H9 (cell line): ENCODE data around the gene POU3F3. TPM values are rescaled to one million over a fixed set of nuclear protein-coding genes. Genes with fewer than 3 reads are reported as not detected.

Experiments
- DNase-seq: peaks from one replicate; pipeline ENCODE4 v3.0.0-alpha.2; 2017
- H2AFZ ChIP-seq: one replicate; pipeline ENCODE4 v1.6.1; 2013; ENCODE audit warnings: mild to moderate bottlenecking, low read length, control low read depth, moderate library complexity
- H2AK5ac ChIP-seq: 2 replicates; pipeline ENCODE4 v1.6.1; 2013; ENCODE audit warnings: low read length, control low read depth, mixed read lengths; ENCODE audit not compliant: insufficient read length
- H2BK120ac ChIP-seq: one replicate; pipeline ENCODE4 v1.6.1; 2013; ENCODE audit warnings: low read depth, mild to moderate bottlenecking, low read length, control low read depth, inconsistent platforms; ENCODE audit not compliant: poor library complexity, severe bottlenecking
- H2BK12ac ChIP-seq: 2 replicates; pipeline ENCODE4 v1.6.1; 2013; ENCODE audit warnings: low read length, control low read depth, mixed read lengths, low read depth; ENCODE audit not compliant: insufficient read length
- H2BK15ac ChIP-seq: 2 replicates; pipeline ENCODE4 v1.6.1; 2013; ENCODE audit warnings: low read depth, low read length, control low read depth
- H2BK20ac ChIP-seq: one replicate; pipeline ENCODE4 v1.6.1; 2013; ENCODE audit warnings: low read depth, mild to moderate bottlenecking, low read length, control low read depth, inconsistent platforms; ENCODE audit not compliant: poor library complexity, severe bottlenecking
- H2BK5ac ChIP-seq: 2 replicates; pipeline ENCODE4 v1.6.1; 2013; ENCODE audit warnings: low read length, control low read depth, mixed read lengths; ENCODE audit not compliant: insufficient read length
- H3K14ac ChIP-seq: 2 replicates; pipeline ENCODE4 v1.6.1; 2013; ENCODE audit warnings: low read length, control low read depth; ENCODE audit not compliant: insufficient read depth
- H3K18ac ChIP-seq: 2 replicates; pipeline ENCODE4 v1.6.1; 2013; ENCODE audit warnings: low read depth, mild to moderate bottlenecking, mixed read lengths, low read length, control low read depth; ENCODE audit not compliant: insufficient read length
- H3K23ac ChIP-seq: 2 replicates; pipeline ENCODE4 v1.6.1; 2013; ENCODE audit warnings: low read length, control low read depth, mixed read lengths, low read depth; ENCODE audit not compliant: insufficient read length
- H3K23me2 ChIP-seq: 2 replicates; pipeline ENCODE4 v1.6.1; 2013; ENCODE audit warnings: low read depth, mild to moderate bottlenecking, mixed read lengths, low read length, control low read depth; ENCODE audit not compliant: insufficient read length, poor library complexity, severe bottlenecking
- H3K27ac ChIP-seq: 2 replicates; pipeline ENCODE4 v1.5.1; 2013; ENCODE audit warnings: low read length, control low read depth, mixed read lengths, low read depth; ENCODE audit not compliant: insufficient read length
- H3K27me3 ChIP-seq: 2 replicates; pipeline ENCODE4 v1.6.1; 2013; ENCODE audit warnings: low read length, control low read depth, inconsistent platforms; ENCODE audit not compliant: insufficient read depth
- H3K4ac ChIP-seq: 2 replicates; pipeline ENCODE4 v1.6.1; 2013; ENCODE audit warnings: low read depth, mild to moderate bottlenecking, control low read depth, inconsistent platforms, low read length, moderate library complexity
- H3K4me1 ChIP-seq: 2 replicates; pipeline ENCODE4 v1.6.1; 2013; ENCODE audit warnings: low read length, control low read depth, inconsistent platforms; ENCODE audit not compliant: insufficient read depth
- H3K4me2 ChIP-seq: 2 replicates; pipeline ENCODE4 v1.6.1; 2013; ENCODE audit warnings: low read length, control low read depth, mixed read lengths; ENCODE audit not compliant: insufficient read length, insufficient read depth
- H3K56ac ChIP-seq: 2 replicates; pipeline ENCODE4 v1.6.1; 2013; ENCODE audit warnings: low read depth, mild to moderate bottlenecking, mixed read lengths, low read length, control low read depth; ENCODE audit not compliant: insufficient read length
- H3K79me1 ChIP-seq: 2 replicates; pipeline ENCODE4 v1.6.1; 2013; ENCODE audit warnings: low read depth, mild to moderate bottlenecking, moderate library complexity, low read length, control low read depth, inconsistent platforms; ENCODE audit not compliant: insufficient read depth, poor library complexity, severe bottlenecking
- H3K79me2 ChIP-seq: 2 replicates; pipeline ENCODE4 v1.6.1; 2013; ENCODE audit warnings: low read length, control low read depth, inconsistent platforms; ENCODE audit not compliant: insufficient read depth
- H3K9ac ChIP-seq: 2 replicates; pipeline ENCODE4 v1.6.1; 2013; ENCODE audit warnings: low read length, control low read depth, mixed read lengths; ENCODE audit not compliant: insufficient read length; ENCODE audit errors: extremely low read depth
- H3K9me3 ChIP-seq: one replicate; pipeline ENCODE4 v1.6.1; 2013; ENCODE audit warnings: low read depth, low read length, inconsistent platforms; ENCODE audit not compliant: control insufficient read depth
- H3T11ph ChIP-seq: one replicate; pipeline ENCODE4 v1.6.1; 2013; ENCODE audit warnings: mild to moderate bottlenecking, low read length, control low read depth, inconsistent platforms
- H4K20me1 ChIP-seq: one replicate; pipeline ENCODE4 v1.6.1; 2013; ENCODE audit not compliant: control insufficient read depth, insufficient read length, insufficient read depth
- H4K5ac ChIP-seq: 2 replicates; pipeline ENCODE4 v1.6.1; 2013; ENCODE audit warnings: low read depth, mild to moderate bottlenecking, mixed read lengths, low read length, control low read depth; ENCODE audit not compliant: insufficient read length
- H4K8ac ChIP-seq: replicated peaks from 2 replicates; pipeline ENCODE4 v1.6.1; 2013; ENCODE audit warnings: low read length, control low read depth, mixed read lengths, low read depth; ENCODE audit not compliant: insufficient read length
- H4K91ac ChIP-seq: 2 replicates; pipeline ENCODE4 v1.6.1; 2013; ENCODE audit warnings: low read depth, mild to moderate bottlenecking, moderate library complexity, mixed read lengths, low read length, control low read depth; ENCODE audit not compliant: insufficient read length
- H3K27ac Mint-ChIP-seq, 3 experiments: 2 replicates in 2 of 3; 3 replicates in 1 of 3; pipeline ENCODE4 v1.8.0; 2020 to 2021; ENCODE audit warnings: mixed read lengths in 3 of 3, mild to moderate bottlenecking in 1 of 3, moderate library complexity in 1 of 3
- H3K27me3 Mint-ChIP-seq: 2 replicates; pipeline ENCODE4 v1.8.0; 2021; ENCODE audit warnings: low read depth, mild to moderate bottlenecking, moderate library complexity, mixed read lengths
- H3K36me3 Mint-ChIP-seq, 3 experiments: 2 replicates in 2 of 3; 3 replicates in 1 of 3; pipeline ENCODE4 v1.8.0; 2020 to 2021; ENCODE audit warnings: low read depth in 3 of 3, mixed read lengths in 3 of 3; ENCODE audit not compliant: insufficient read depth in 1 of 3
- H3K4me1 Mint-ChIP-seq, 2 experiments: 2 replicates each; pipeline ENCODE4 v1.8.0; 2020; ENCODE audit warnings: mixed read lengths in 2 of 2
- H3K4me3 Mint-ChIP-seq, 2 experiments: 2 replicates in 1 of 2; 3 replicates in 1 of 2; pipeline ENCODE4 v1.8.0; 2020 to 2021; ENCODE audit warnings: mild to moderate bottlenecking in 2 of 2, mixed read lengths in 2 of 2, moderate library complexity in 1 of 2
- H3K9me3 Mint-ChIP-seq, 2 experiments: 2 replicates in 1 of 2; 3 replicates in 1 of 2; pipeline ENCODE4 v1.8.0; 2020; ENCODE audit warnings: mild to moderate bottlenecking in 2 of 2, mixed read lengths in 2 of 2, moderate library complexity in 1 of 2
- CTCF ChIP-seq: fragments of 200-600 bp; sonication (generic); conservative IDR thresholded peaks from 3 replicates; pipeline ENCODE4 v1.8.0; 2021; ENCODE audit warnings: antibody characterized with exemption, mild to moderate bottlenecking
- WGBS: extraction: QIAGEN DNeasy Blood & Tissue Kit; methylation state at CpG from one replicate; pipeline ENCODE4 v1.1.7; 2013; ENCODE audit warnings: missing lambda C conversion rate, low lambda C conversion rate, mixed read lengths; ENCODE audit not compliant: insufficient read length; ENCODE audit errors: extremely low coverage; 5-methylcytosine and 5-hydroxymethylcytosine counted together
- total RNA-seq: library from RNA; stranded (reverse); gene quantifications from 2 replicates; pipeline ENCODE4 v1.2.1, GENCODE V29; 2021

Gene POU3F3
- total RNA-seq, 1 experiment from 2014 or later, result not detected

GRCh38 chr2:104845946-104846785 lies 7.7 kb upstream of the POU3F3 start:
- no peak for TF ChIP-seq CTCF
- WGBS, result no CpG with 5 or more reads among the region's 16 CpGs
- Histone ChIP-seq H3K9ac (no peak overlapping the region), H2BK20ac (no peak overlapping the region), H3K27me3 (peaks cover 72% of the 10 kb centered on the region), H3K56ac (no peak overlapping the region), H3K18ac (no peak overlapping the region), H2AK5ac (no peak overlapping the region), H3K4me1 (no peaks in the 10 kb centered on the region; the same call in 1 of the 2 replicates), H4K20me1 (no peaks in the 10 kb centered on the region), H3K9me3 (no peaks in the 10 kb centered on the region), H3K79me1 (no peaks in the 10 kb centered on the region), H3T11ph (no peak overlapping the region), H3K27ac (no peak overlapping the region), H2BK12ac (no peak overlapping the region), H3K4ac (no peak overlapping the region), H2BK15ac (no peak overlapping the region), H2BK120ac (no peak overlapping the region), H4K5ac (no peak overlapping the region), H3K79me2 (no peaks in the 10 kb centered on the region), H4K8ac (no peak overlapping the region), H2BK5ac (no peak overlapping the region), H3K14ac (no peak overlapping the region), H2AFZ (no peak overlapping the region), H3K23ac (no peak overlapping the region), H3K23me2 (peaks cover 27% of the 10 kb centered on the region), H4K91ac (no peak overlapping the region), H3K4me2 (peak overlapping the region; percentile 6)
- Mint-ChIP-seq H3K4me1 (peaks cover 50 to 71% of the 10 kb centered on the region in 2 experiments), H3K27me3 (peaks cover 97% of the 10 kb centered on the region), H3K4me3 (peak overlapping the region in 1 of 2 experiments; percentile 82; a peak in 3 of 5 replicates), H3K36me3 (no peaks in the 10 kb centered on the region; a peak in 1 of 7 replicates), H3K9me3 (peaks cover 2 to 12% of the 10 kb centered on the region in 2 experiments; a peak in 3 of 5 replicates), H3K27ac (no peak overlapping the region)
- no peak for DNase-seq
